H54 (cell line): ENCODE measurements around the gene MCHR1.
A peak's percentile ranks its signal among the peaks of the same experiment; 100 is the strongest.
"Not testable (repeated sequence)": the region's sequence is repeated elsewhere in the genome, so short reads cannot be mapped to it uniquely, and the experiment has no call there.

Source experiments
- DNase-seq: peaks from one replicate; pipeline ENCODE4 v3.0.0; 2011; ENCODE audit warnings: low spot score, mixed read lengths; ENCODE audit not compliant: insufficient read length
- FAIRE-seq: peaks from 3 replicates; lab custom pipeline; 2011; peaks lifted over from hg19 to GRCh38; lab: Jason Lieb, UNC
- POLR2A ChIP-seq: IDR thresholded peaks from 2 replicates; pipeline ENCODE4 v1.6.1; 2011; ENCODE audit warnings: low read depth, mild to moderate bottlenecking, low read length

The MCHR1 gene

GRCh38 chr22:40718250-40719204 lies 39.2 kb downstream of the MCHR1 start:
- FAIRE-seq (no peak), DNase-seq (no peak)
- TF ChIP-seq POLR2A: no peak

- no peak for FAIRE-seq
- no peak for TF ChIP-seq POLR2A
- no peak for DNase-seq
These were observed 40.3 kb downstream of the MCHR1 start for GRCh38 chr22:40719599-40719998.

GRCh38 chr22:40720156-40720537 lies 40.9 kb downstream of the MCHR1 start:
- not testable (repeated sequence) for FAIRE-seq, DNase-seq

GRCh38 chr22:40720538-40721256 lies 41.4 kb downstream of the MCHR1 start:
- TF ChIP-seq POLR2A: no peak
- FAIRE-seq (no peak), DNase-seq (no peak)

- DNase-seq (peak; percentile 49), FAIRE-seq (peak; percentile 90)
- TF ChIP-seq POLR2A: no peak
These were observed 42.0 kb downstream of the MCHR1 start for GRCh38 chr22:40721266-40721665.

- TF ChIP-seq POLR2A: no peak
- FAIRE-seq (no peak), DNase-seq (no peak)
These were observed 44.2 kb downstream of the MCHR1 start for GRCh38 chr22:40723396-40723933.

- DNase-seq: no peak
These were observed 47.2 kb downstream of the MCHR1 start for GRCh38 chr22:40726514-40726913.

GRCh38 chr22:40727070-40727963 lies 48.0 kb downstream of the MCHR1 start:
- no peak for FAIRE-seq
- TF ChIP-seq POLR2A: no peak
- no peak for DNase-seq

More at GRCh38 chr22:40726514-40726913, 47.2 kb downstream of the MCHR1 start:
- no peak for TF ChIP-seq POLR2A
- FAIRE-seq: no peak

- DNase-seq (no peak), FAIRE-seq (no peak)
- TF ChIP-seq POLR2A: no peak
These were observed 48.8 kb downstream of the MCHR1 start for GRCh38 chr22:40727964-40728615.

GRCh38 chr22:40728731-40729189 lies 49.5 kb downstream of the MCHR1 start:
- DNase-seq (no peak), FAIRE-seq (no peak)
- no peak for TF ChIP-seq POLR2A

- no peak for FAIRE-seq
- no peak for TF ChIP-seq POLR2A
These were observed 50.0 kb downstream of the MCHR1 start for GRCh38 chr22:40729284-40729683.

More at GRCh38 chr22:40729284-40729683, 50.0 kb downstream of the MCHR1 start:
- DNase-seq: no peak
